ENCODE data around the gene BRD2. TPM values are rescaled to one million over a fixed set of nuclear protein-coding genes. Genes with fewer than 3 reads are reported as not detected.

BRD2 gene
- total and polyA plus RNA-seq, 2 donors (not counting 1 experiment from before 2014, with no cell fraction given): 474 to 620 TPM

DNA sequence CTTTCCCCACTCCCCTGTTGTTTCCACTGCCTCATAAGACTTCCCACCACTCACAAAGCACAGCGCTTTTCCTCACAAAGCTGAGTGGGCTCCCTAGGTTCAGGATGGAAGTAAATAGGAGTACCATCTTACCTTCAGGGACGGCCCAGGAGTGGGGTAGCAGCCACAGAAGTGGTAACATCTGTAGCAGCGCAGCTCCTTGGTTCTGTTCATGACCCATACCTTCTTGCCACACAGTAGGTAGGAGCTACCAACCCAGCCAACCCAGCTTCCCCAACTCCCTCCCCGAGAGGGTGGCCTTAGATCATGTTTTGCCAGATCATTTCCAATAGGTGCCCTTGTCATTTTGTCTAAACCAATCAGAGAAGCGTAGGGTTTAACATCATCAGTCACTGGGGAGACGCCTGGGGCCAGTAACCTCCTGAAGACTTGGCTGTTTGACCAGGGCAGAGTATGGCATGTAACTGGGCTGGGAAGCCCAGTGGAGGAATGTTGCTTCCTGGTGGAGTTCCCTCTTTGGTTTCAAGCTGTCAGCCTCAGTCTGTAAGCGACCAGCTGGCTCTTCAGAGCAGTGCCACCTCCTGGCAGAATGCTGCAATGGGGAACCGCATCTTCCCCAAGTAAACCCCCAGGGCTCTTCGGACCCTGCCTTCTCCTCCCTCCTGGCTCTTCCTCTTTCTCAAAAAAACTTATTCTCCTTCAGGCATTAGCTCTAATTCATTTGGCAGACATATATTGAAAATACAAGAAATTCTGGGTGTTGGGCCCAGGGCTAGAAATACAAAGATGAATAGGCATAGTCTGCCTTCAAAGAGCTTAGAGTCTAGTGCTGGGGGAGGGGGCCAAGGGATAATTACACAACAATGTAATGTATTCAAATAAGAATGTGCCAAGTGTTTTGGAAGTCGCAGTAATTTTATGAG lies 15.3 kb upstream of the BRD2 start, which contains the start of gene HLA-DMA:
Gene HLA-DMA, minus strand, starts transcription at position 281 of the 923 bp plus-strand sequence. Its CDS starts 61 bp downstream, at position 220.
- H3K27me3 ChIP-seq (replicated peaks in 1 of 4; ENCODE audit: control extremely low read depth in 1 of 4, control insufficient read depth in 3 of 4, insufficient read depth in 4 of 4, low read length in 3 of 4): no peaks in the 10 kb centered on the region
- H2AFZ ChIP-seq (ENCODE audit: insufficient read depth, low read depth, low read length, poor library complexity, severe bottlenecking): peak within 1 kb of the TSS; percentile 4

More for the DNA sequence above, 15.3 kb upstream of the BRD2 start, which contains the start of gene HLA-DMA:
- WGBS (ENCODE audit: insufficient coverage): 0% methylated on average over 7 of the region's 10 CpGs
- no peaks in the 10 kb centered on the region for H3K9me3 ChIP-seq (ENCODE audit: control extremely low read depth in 1 of 3, control insufficient read depth in 2 of 3, insufficient read depth in 1 of 3, low read length in 2 of 3)
- peaks cover 70 to 84% of the 10 kb centered on the region in 2 donors for H3K4me1 ChIP-seq (ENCODE audit: control insufficient read depth in 2 of 2, insufficient read depth in 2 of 2, low read length in 2 of 2)
- ChIA-PET POLR2A (interaction anchor here (0.6 to 10.7 kb wide), 19 partner anchors 11 to 136 kb away, joined by 3 to 349 read pairs (median 6); partner anchors contain the start of genes BRD2, HLA-DMB, HLA-DOB and PSMB8), CTCF (interaction anchor here (0.6 to 13.5 kb wide), 25 partner anchors 9 to 196 kb away, joined by 3 to 822 read pairs (median 5); partner anchors contain the start of genes BRD2, HLA-DMB, PSMB9 and TAP1)
- no peak for TF ChIP-seq EZH2 (IDR thresholded peaks at IDR 0.05; ENCODE audit: borderline replicate concordance, insufficient read depth, low read depth, low read length, poor library complexity, severe bottlenecking)
- TF ChIP-seq, protein P1, sequence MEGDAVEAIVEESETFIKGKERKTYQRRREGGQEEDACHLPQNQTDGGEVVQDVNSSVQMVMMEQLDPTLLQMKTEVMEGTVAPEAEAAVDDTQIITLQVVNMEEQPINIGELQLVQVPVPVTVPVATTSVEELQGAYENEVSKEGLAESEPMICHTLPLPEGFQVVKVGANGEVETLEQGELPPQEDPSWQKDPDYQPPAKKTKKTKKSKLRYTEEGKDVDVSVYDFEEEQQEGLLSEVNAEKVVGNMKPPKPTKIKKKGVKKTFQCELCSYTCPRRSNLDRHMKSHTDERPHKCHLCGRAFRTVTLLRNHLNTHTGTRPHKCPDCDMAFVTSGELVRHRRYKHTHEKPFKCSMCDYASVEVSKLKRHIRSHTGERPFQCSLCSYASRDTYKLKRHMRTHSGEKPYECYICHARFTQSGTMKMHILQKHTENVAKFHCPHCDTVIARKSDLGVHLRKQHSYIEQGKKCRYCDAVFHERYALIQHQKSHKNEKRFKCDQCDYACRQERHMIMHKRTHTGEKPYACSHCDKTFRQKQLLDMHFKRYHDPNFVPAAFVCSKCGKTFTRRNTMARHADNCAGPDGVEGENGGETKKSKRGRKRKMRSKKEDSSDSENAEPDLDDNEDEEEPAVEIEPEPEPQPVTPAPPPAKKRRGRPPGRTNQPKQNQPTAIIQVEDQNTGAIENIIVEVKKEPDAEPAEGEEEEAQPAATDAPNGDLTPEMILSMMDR (IDR thresholded peaks at IDR 0.05): peak; percentile 88
- H3K4me3 Mint-ChIP-seq: peak within 1 kb of the TSS; percentile 96
- H3K27me3 Mint-ChIP-seq: no peaks in the 10 kb centered on the region
- no peaks in the 10 kb centered on the region for H3K9me3 Mint-ChIP-seq (ENCODE audit: insufficient read depth)
- peaks cover 0 to 30% of the 10 kb centered on the region in 2 experiments for H3K36me3 ChIP-seq (replicated peaks in 1 of 2; ENCODE audit: control extremely low read depth in 1 of 2, control insufficient read depth in 1 of 2, extremely low read depth in 1 of 2, insufficient read depth in 2 of 2, low read length in 1 of 2)
- H4K20me1 ChIP-seq (ENCODE audit: control insufficient read depth, insufficient read depth, low read length, poor library complexity, severe bottlenecking): no peaks in the 10 kb centered on the region
- H3K4me3 ChIP-seq (ENCODE audit: control extremely low read depth in 1 of 5, extremely low read depth in 1 of 5, insufficient read depth in 1 of 5, low read depth in 2 of 5, low read length in 4 of 5): peak within 1 kb of the TSS; percentile 72 to 98 (median 93)
- H3K27ac ChIP-seq (ENCODE audit: low read length in 2 of 2): peak within 1 kb of the TSS; percentile 91 to 92
- ATAC-seq (ENCODE audit: low read depth) (peak; percentile 91), DNase-seq (peak; percentile 97)
- H3K4me2 ChIP-seq (replicated peaks; ENCODE audit: low read depth, low read length, poor library complexity, severe bottlenecking): peak within 1 kb of the TSS; percentile 81
- intact Hi-C loops (cut with micrococcal nuclease): loop anchor here (1.0 to 2.0 kb wide), 6 partner anchors 12 to 68 kb away; partner anchors contain the start of gene HLA-DMB
- peaks cover 85% of the 10 kb centered on the region for H3K4me1 Mint-ChIP-seq
- peak within 1 kb of the TSS; percentile 98 for H3K27ac Mint-ChIP-seq
- H3K79me2 ChIP-seq (ENCODE audit: control insufficient read depth, insufficient read depth, low read length): peaks cover 96% of the 10 kb centered on the region
- H3K9ac ChIP-seq (ENCODE audit: low read length): peak within 1 kb of the TSS; percentile 89

All from B cell (primary cell).